HEK293 (cell line): Measurements from ENCODE around the gene PACSIN2.

Experiments used
- CTCF ChIA-PET: fragments of 350-600 bp; formaldehyde crosslinking; extraction: SDS; loops from one replicate; lab custom pipeline; 2021; ENCODE audit warnings: antibody characterized with exemption; lab: Yijun Ruan, JAX
- POLR2A ChIA-PET: fragments of 300-600 bp; formaldehyde crosslinking; extraction: SDS; loops from one replicate; lab custom pipeline; 2020; ENCODE audit warnings: antibody characterized with exemption, inconsistent platforms; lab: Yijun Ruan, JAX
- H3K27ac ChIP-seq: fragments of 200-500 bp; sonication (Bioruptor generic); 2 replicates; pipeline ENCODE4 v1.5.1; 2014; ENCODE audit warnings: low read depth, low read length, control low read depth, inconsistent platforms; ENCODE audit errors: extremely low read depth
- H3K36me3 ChIP-seq, 2 experiments: fragments of 200-500 bp in 1 of 2; sonication (Bioruptor generic) in 1 of 2; 1 replicate in 1 of 2; 2 replicates in 1 of 2; pipeline ENCODE4 v1.5.1; 2014 to 2017; ENCODE audit warnings: inconsistent platforms in 2 of 2, low read length in 2 of 2; ENCODE audit not compliant: control insufficient read depth in 2 of 2, insufficient read depth in 1 of 2
- H3K4me1 ChIP-seq: fragments of 200-500 bp; sonication (Bioruptor generic); 2 replicates; pipeline ENCODE4 v1.5.1; 2014; ENCODE audit warnings: mild to moderate bottlenecking, low read length, inconsistent platforms; ENCODE audit not compliant: control insufficient read depth, insufficient read depth
- H3K4me3 ChIP-seq: 2 replicates; pipeline ENCODE4 v1.5.1; 2011; ENCODE audit warnings: low read depth, mild to moderate bottlenecking, control low read depth, low read length, moderate library complexity
- H3K9me3 ChIP-seq: fragments of 200-500 bp; sonication (Bioruptor generic); 2 replicates; pipeline ENCODE4 v1.5.1; 2014; ENCODE audit warnings: low read depth, low read length, inconsistent platforms; ENCODE audit not compliant: control insufficient read depth, insufficient read depth
- EGR2 ChIP-seq: fragments of 450-650 bp; formaldehyde crosslinking; IDR thresholded peaks from 2 replicates; pipeline ENCODE4 v1.5.1; 2016; ENCODE audit warnings: low read depth, missing biosample characterization, missing genetic modification characterization
- KLF1 ChIP-seq: fragments of 450-650 bp; formaldehyde crosslinking; IDR thresholded peaks from 2 replicates; pipeline ENCODE4 v1.5.1; 2016; ENCODE audit warnings: missing biosample characterization, missing genetic modification characterization
- KLF10 ChIP-seq: fragments of 450-650 bp; IDR thresholded peaks from 2 replicates; pipeline ENCODE4 v1.5.1; 2018; ENCODE audit warnings: missing biosample characterization, mild to moderate bottlenecking, missing genetic modification characterization
- KLF8 ChIP-seq: fragments of 450-650 bp; formaldehyde crosslinking; IDR thresholded peaks from 2 replicates; pipeline ENCODE4 v1.5.1; 2016; ENCODE audit warnings: missing biosample characterization, missing genetic modification characterization
- KLF9 ChIP-seq: fragments of 450-650 bp; formaldehyde crosslinking; IDR thresholded peaks from 2 replicates; pipeline ENCODE4 v1.5.1; 2016; ENCODE audit warnings: missing biosample characterization, missing genetic modification characterization, low read depth
- SALL2 ChIP-seq: fragments of 450-650 bp; formaldehyde crosslinking; IDR thresholded peaks from 2 replicates; pipeline ENCODE4 v1.5.0; 2017; ENCODE audit warnings: missing biosample characterization, mild to moderate bottlenecking, missing genetic modification characterization, borderline replicate concordance
- SP3 ChIP-seq: fragments of 450-650 bp; formaldehyde crosslinking; IDR thresholded peaks from 2 replicates; pipeline ENCODE4 v1.5.1; 2016; ENCODE audit warnings: missing biosample characterization, missing genetic modification characterization
- TRIM28 ChIP-seq: IDR thresholded peaks from 2 replicates; pipeline ENCODE4 v1.6.1; 2011; ENCODE audit warnings: low read length, control low read depth, borderline replicate concordance
- ZFHX2 ChIP-seq: fragments of 450-650 bp; formaldehyde crosslinking; conservative IDR thresholded peaks from 2 replicates; pipeline ENCODE4 v1.5.1; 2016; ENCODE audit warnings: missing biosample characterization, missing genetic modification characterization
- ZNF214 ChIP-seq: fragments of 450-650 bp; formaldehyde crosslinking; IDR thresholded peaks from 2 replicates; pipeline ENCODE4 v1.5.1; 2017; ENCODE audit warnings: missing biosample characterization, mild to moderate bottlenecking, missing genetic modification characterization, borderline replicate concordance
- ZNF221 ChIP-seq: fragments of 450-650 bp; formaldehyde crosslinking; IDR thresholded peaks from 2 replicates; pipeline ENCODE4 v1.5.1; 2017; ENCODE audit warnings: missing biosample characterization, missing genetic modification characterization, borderline replicate concordance
- ZNF324 ChIP-seq: fragments of 450-650 bp; formaldehyde crosslinking; IDR thresholded peaks from 2 replicates; pipeline ENCODE4 v1.5.1; 2016; ENCODE audit warnings: missing biosample characterization, missing genetic modification characterization
- ZNF350 ChIP-seq: fragments of 450-650 bp; formaldehyde crosslinking; IDR thresholded peaks from 2 replicates; pipeline ENCODE4 v1.5.0; 2017; ENCODE audit warnings: missing biosample characterization, mild to moderate bottlenecking, missing genetic modification characterization
- ZNF391 ChIP-seq: fragments of 450-650 bp; formaldehyde crosslinking; IDR thresholded peaks from 2 replicates; pipeline ENCODE4 v1.5.1; 2016; ENCODE audit warnings: low read depth, missing biosample characterization, missing genetic modification characterization, borderline replicate concordance
- ZNF571 ChIP-seq: fragments of 450-650 bp; formaldehyde crosslinking; IDR thresholded peaks from 2 replicates; pipeline ENCODE4 v1.5.0; 2017; ENCODE audit warnings: missing biosample characterization, missing genetic modification characterization
- ZNF76 ChIP-seq: fragments of 450-650 bp; formaldehyde crosslinking; IDR thresholded peaks from 2 replicates; pipeline ENCODE4; 2016; ENCODE audit warnings: low read depth, missing biosample characterization, missing genetic modification characterization, borderline replicate concordance
- ZNF768 ChIP-seq: fragments of 450-650 bp; formaldehyde crosslinking; IDR thresholded peaks from 2 replicates; pipeline ENCODE4 v1.5.1; 2018; ENCODE audit warnings: missing biosample characterization, mild to moderate bottlenecking, missing genetic modification characterization
- ZNF792 ChIP-seq: fragments of 450-650 bp; formaldehyde crosslinking; IDR thresholded peaks from 2 replicates; pipeline ENCODE4 v1.5.1; 2016; ENCODE audit warnings: missing biosample characterization, missing genetic modification characterization
- TF ChIP-seq, protein P1 (sequence below): fragments of 450-650 bp; formaldehyde crosslinking; IDR thresholded peaks from 2 replicates; pipeline ENCODE4 v1.5.1; 2016; ENCODE audit warnings: missing biosample characterization, missing genetic modification characterization
- TF ChIP-seq, protein P2 (sequence below): fragments of 450-650 bp; formaldehyde crosslinking; IDR thresholded peaks from 2 replicates; pipeline ENCODE4 v1.5.1; 2016; ENCODE audit warnings: missing biosample characterization, missing genetic modification characterization
- TF ChIP-seq, protein P3 (sequence below): fragments of 450-650 bp; formaldehyde crosslinking; IDR thresholded peaks from 2 replicates; pipeline ENCODE4 v1.5.1; 2016; ENCODE audit warnings: missing biosample characterization, missing genetic modification characterization

The PACSIN2 gene

DNA sequence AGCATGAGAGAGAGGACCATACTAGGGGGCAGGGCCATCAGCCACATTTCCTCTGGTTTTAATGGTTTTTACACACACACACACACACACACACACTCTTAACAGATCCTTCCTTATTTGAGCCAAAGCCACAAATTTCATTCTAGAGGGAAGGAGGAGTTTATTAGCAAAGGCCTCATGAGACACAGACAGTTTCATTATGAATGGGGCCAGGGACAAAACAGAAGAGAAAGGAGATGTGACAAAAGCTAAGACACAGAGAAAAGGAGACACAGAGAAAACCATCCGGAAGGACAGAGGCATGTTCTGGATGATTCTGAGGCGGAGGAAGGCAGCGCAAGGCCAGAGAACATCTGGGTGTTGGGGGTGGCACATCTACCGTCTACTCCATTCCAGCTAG lies 125.6 kb downstream of the PACSIN2 start (continued):
- TF ChIP-seq ZNF571 (tag by site-specific recombination) = no peak
- TF ChIP-seq, all 188 proteins: peak for 0

DNA sequence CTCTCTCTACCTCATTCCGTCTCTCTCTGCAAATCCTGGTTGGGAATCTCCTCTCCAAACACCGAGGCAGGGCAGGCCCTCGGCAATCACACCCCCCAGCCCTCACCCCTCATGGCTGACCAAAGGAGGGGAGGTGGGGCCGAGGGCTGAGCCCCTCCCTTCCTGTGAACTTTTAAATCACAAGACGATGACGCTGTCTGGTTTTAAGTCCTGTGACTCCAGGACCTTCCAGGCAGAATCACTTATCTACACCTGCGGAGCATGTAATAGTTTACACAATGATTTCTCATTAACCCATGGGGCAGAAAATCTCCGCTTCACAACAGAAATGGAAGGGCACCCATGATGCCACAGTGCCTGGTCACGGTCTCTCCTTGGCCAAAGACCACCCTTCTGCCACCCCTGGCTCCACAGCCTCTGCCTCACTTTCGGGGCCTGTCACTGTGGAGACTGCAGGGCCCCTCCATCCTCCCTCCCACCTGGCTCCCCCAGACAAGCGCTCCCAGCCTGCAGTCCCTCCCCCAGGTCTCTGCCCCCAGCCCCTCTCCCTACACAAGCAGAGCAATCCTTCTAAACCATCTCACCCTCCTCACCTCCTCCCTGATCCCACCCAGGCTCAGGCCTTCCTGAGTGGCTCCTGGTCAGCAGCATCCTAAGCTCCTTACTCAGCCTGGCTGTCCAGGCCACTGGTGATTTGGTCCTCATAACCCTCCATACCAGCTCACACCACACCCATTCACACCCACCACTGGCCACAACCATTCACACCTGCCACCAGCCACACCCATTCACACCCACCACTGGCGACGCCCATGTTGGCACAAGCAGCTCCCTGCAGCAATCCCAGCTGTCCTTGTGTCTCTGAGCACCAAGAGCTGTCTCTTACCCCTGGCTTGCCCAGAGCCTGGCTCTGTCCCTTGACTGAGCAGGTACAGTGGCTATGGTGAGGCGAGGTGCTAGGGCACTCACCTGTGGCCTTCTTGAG lies 127.1 kb downstream of the PACSIN2 start:
- ChIA-PET CTCF (interaction anchor here (1.0 kb wide), 1 partner anchor 11 kb away, joined by 3 read pairs; no protein-coding TSS in a partner anchor), POLR2A (no interaction called here)
- peaks cover 3 to 88% of the 10 kb centered on the region in 2 experiments; a peak in 1 of 3 replicates for H3K36me3 ChIP-seq
- no peak overlapping the region for H3K4me3 ChIP-seq
- H3K27ac ChIP-seq = no peak overlapping the region
- TF ChIP-seq, protein P1, sequence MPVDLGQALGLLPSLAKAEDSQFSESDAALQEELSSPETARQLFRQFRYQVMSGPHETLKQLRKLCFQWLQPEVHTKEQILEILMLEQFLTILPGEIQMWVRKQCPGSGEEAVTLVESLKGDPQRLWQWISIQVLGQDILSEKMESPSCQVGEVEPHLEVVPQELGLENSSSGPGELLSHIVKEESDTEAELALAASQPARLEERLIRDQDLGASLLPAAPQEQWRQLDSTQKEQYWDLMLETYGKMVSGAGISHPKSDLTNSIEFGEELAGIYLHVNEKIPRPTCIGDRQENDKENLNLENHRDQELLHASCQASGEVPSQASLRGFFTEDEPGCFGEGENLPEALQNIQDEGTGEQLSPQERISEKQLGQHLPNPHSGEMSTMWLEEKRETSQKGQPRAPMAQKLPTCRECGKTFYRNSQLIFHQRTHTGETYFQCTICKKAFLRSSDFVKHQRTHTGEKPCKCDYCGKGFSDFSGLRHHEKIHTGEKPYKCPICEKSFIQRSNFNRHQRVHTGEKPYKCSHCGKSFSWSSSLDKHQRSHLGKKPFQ (tag by site-specific recombination) = peak; percentile 90
- no peak for TF ChIP-seq ZNF214
- TF ChIP-seq SP3 = no peak
- TF ChIP-seq ZNF792 (tag by site-specific recombination) = no peak
- TF ChIP-seq KLF1 = peak; percentile 100
- TF ChIP-seq KLF9 (tag by site-specific recombination) = peak; percentile 48; the same call in 1 of the 2 replicates
- no peak for TF ChIP-seq ZNF768 (tag by site-specific recombination)
- TF ChIP-seq KLF8 (tag by site-specific recombination) = peak; percentile 42; the same call in 1 of the 2 replicates
- no peak for TF ChIP-seq ZNF391 (tag by site-specific recombination)
- TF ChIP-seq, protein P2, sequence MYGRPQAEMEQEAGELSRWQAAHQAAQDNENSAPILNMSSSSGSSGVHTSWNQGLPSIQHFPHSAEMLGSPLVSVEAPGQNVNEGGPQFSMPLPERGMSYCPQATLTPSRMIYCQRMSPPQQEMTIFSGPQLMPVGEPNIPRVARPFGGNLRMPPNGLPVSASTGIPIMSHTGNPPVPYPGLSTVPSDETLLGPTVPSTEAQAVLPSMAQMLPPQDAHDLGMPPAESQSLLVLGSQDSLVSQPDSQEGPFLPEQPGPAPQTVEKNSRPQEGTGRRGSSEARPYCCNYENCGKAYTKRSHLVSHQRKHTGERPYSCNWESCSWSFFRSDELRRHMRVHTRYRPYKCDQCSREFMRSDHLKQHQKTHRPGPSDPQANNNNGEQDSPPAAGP (tag by site-specific recombination) = peak; percentile 83
- TF ChIP-seq, protein P3, sequence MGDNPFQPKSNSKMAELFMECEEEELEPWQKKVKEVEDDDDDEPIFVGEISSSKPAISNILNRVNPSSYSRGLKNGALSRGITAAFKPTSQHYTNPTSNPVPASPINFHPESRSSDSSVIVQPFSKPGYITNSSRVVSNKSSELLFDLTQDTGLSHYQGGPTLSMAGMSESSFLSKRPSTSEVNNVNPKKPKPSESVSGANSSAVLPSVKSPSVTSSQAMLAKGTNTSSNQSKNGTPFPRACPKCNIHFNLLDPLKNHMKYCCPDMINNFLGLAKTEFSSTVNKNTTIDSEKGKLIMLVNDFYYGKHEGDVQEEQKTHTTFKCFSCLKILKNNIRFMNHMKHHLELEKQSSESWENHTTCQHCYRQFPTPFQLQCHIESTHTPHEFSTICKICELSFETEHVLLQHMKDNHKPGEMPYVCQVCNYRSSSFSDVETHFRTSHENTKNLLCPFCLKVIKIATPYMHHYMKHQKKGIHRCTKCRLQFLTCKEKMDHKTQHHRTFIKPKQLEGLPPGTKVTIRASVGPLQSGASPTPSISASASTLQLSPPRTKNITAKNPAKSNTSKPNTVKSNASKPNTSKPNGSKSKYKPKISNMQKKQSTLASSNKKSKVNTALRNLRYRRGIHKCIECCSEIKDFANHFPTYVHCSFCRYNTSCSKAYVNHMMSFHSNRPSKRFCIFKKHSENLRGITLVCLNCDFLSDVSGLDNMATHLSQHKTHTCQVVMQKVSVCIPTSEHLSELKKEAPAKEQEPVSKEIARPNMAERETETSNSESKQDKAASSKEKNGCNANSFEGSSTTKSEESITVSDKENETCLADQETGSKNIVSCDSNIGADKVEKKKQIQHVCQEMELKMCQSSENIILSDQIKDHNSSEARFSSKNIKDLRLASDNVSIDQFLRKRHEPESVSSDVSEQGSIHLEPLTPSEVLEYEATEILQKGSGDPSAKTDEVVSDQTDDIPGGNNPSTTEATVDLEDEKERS (tag by site-specific recombination) = no peak
- TF ChIP-seq EGR2 (tag by site-specific recombination) = peak; percentile 86
- peak; percentile 71 for TF ChIP-seq ZFHX2 (tag by site-specific recombination)
- no peaks in the 10 kb centered on the region for H3K4me1 ChIP-seq
- no peaks in the 10 kb centered on the region for H3K9me3 ChIP-seq

DNA sequence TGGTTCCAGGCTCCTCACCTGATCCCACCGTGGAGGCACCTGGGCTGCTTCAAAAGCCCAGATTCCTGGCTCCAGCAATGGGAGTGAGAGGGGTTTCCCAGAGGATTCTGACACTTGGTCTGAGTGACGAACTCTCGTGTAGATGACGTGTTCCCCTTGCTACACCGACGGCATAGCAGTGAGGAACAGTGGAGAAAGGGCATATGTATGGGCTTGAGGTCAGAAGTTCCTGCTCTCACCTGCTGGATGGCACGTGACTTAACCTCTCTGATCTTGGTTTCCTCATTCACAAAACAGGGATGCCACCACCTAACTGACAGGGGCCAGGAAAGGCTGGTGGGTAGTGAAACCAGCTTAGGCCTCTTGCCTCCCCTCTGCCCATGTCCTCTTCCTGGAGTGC lies 127.8 kb downstream of the PACSIN2 start:
- H3K36me3 ChIP-seq = peaks cover 3 to 88% of the 10 kb centered on the region in 2 experiments; a peak in 1 of 3 replicates

More for the DNA sequence above, 127.8 kb downstream of the PACSIN2 start:
- H3K4me3 ChIP-seq = no peak overlapping the region
- H3K9me3 ChIP-seq = no peaks in the 10 kb centered on the region
- H3K27ac ChIP-seq = no peak overlapping the region
- no peaks in the 10 kb centered on the region for H3K4me1 ChIP-seq
- TF ChIP-seq TRIM28 (no peak), ZNF76 (tag by site-specific recombination) (no peak), KLF10 (no peak), ZNF221 (tag by site-specific recombination) (no peak), ZNF350 (tag by site-specific recombination) (no peak), SALL2 (tag by site-specific recombination) (no peak), ZNF324 (tag by site-specific recombination) (no peak)
- TF ChIP-seq, all 188 proteins: peak for 0
- CTCF ChIA-PET = no interaction called here
- POLR2A ChIA-PET = no interaction called here
